ENCODE results near the gene TMPRSS6.

Gene TMPRSS6

DNA sequence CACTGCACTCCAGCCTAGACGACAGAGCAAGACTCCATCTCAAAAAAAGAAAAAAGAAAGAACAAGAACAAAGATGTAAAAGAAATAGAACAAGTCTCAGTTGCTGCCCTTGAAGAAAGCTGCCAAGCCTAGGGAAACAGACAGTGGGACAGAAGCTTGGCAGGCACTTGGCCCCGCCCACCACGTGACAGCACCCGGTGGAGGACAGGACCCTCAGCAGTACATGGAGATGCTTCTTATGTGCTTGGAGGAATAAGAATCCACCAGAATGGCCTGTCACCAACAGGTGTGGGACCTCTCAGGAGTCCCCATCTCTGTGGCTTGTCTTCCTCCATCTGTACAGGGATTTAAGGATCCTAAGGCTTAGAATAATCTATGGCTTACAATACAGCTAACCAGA lies 7.6 kb upstream of the TMPRSS6 start:
- DNase-seq (ENCODE audit: low read depth): no peak

DNA sequence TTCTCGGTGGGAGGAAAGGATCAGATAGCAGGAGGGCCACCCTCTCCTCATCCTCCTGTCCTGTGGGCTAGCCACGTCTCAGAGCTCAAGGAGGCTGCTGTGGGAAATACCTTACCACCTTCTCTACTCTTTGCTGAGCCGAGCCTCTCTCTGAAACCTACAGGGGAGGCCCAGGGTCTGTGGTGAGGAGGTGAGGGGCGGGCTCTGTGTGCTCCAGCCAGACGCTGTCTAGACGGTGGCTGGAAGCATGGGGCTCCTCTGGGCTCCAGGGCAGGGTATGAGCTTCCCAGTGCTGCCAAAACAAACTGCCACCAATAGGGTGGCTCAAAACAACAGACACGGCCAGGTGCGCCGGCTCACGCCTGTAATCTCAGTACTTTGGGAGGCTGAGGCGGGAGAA lies 5.5 kb upstream of the TMPRSS6 start:
- no peak for DNase-seq (ENCODE audit: low read depth)

DNA sequence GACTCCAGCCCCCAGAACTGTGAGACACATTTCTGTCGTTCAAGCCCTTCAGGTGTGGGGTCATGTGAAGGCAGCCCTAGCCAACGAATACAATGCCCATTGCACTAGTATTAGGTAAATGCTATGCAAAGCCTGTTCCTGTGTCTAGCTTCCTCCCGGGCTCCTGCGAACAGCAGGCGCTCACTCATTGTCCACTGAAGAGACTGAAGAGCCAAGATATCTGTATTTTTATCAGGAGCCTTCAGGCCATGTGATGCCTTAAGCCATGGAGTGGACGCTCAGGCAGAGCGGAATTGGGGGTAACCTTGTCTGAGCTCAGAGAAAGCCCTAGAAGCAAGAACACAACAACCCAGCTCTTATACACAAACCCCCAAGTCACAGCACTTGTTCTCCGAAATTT lies 4.2 kb upstream of the TMPRSS6 start:
- DNase-seq (ENCODE audit: low read depth): no peak

DNA sequence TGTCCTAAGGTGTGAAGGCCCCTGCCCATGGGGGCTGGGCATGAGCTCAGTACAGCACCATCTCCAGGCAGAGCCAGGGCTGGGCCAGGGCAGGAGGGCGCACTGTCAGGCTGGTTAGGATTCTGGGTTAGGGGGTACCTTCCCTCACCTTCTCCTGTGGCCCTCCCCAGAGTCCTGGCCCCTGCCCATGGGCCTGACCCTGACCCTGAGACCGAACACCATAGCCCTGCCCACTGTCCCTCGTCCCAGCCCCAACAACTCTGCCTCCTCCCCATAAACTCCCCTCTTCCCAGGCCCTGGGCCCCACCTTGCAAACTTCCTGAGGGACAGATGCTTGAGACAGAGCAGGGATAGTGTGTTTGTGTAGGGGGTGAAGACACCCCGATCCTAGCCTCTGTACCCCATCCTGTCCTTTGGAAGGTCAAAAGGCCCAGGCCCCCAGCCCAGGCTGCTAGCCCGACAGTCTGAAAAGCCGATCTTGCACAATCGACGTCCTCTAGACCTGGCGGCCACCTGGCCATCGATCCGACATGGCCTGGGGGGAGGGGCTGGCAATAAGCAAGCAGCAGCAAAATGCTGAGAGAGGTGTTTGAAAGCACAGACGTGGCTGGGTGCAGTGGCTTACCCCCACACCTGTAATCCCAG lies 2.7 kb upstream of the TMPRSS6 start:
- DNase-seq (ENCODE audit: low read depth): no peak

DNA sequence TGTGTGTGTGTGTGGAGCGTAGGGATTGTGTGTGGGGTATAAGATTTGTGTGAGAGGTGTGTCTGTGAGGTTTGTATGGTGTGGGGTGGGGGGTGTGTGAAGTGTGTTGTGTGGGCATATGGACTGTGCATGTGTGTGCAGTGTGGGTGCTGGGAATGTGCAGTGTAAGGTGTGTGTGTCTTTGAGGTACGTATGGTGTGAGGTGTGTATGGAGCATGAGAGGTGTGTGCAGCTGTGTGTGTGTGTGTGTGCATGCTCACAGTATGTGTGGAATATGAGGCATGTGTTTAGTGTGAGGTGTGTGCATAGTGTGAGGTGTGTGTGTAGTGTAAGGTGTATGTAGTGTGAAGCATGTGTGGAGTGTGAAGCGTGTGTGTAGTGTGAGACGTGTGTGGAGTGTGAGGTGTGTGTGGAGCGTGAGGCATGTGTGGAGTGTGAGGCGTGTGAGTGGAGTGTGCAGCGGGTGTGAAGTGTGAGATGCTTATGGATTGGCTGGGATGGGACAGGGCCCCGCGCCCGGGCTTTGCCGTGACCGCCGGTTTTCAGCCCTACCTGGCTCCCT lies 1.7 kb upstream of the TMPRSS6 start:
- DNase-seq (ENCODE audit: low read depth): no peak

DNA sequence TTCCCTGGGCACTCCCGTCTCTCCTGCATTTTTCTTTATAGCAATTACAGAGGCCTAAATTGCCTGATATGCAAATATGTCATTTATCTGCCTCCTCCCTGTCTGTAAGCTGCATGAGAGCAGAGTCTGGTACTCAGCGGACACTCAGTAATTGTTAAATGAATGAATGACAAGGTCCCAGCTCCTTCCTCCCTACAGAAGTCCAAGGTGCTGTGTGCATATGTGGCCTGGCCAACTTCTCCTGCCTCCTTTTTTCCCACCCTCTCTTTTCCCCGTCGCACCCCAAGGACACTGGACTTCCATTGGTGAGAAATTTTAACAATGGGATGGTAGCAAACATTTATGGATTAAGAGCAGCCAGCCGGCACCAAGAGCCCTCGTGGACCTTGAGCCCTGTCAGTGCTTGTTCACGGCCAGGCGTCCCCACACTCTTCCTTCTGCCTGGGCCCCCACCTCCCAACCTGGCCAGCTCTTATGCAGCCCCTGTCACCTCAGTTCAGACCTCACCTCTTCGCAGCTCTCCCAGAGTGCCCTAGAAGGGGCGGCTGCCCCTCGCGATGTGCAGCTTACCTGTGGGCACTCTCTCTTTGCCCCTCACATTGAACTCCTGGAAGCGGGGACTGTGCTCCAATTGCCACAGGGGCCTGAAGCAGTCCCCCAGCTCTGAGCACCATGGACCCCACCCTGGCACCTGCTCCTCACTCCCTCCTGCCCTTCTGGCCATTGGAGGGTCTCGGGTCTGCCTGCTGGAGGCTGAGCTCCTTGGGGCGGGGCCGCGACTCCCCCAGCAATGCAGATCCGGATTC lies 1.5 kb downstream of the TMPRSS6 start:
- DNase-seq (ENCODE audit: low read depth): no peak

DNA sequence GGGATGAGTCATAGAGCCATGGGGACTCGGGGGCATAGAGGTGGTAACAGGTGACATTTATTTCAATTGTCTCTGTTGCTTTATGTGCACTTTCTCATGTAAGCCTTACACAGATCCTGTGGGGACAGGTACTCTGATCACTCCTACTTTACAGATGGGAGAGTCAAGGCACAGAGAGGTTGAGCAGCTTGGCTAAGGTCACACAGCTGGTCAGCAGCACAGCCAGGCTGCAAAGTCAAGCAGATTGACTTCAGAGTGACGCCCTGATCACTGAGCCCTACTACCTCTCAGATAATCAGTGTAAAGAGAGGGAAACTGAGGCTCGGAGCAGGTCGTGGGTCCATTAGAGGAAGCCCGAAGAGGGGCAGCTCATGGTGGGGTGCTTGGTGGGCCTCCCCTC lies 3.5 kb downstream of the TMPRSS6 start:
- DNase-seq (ENCODE audit: low read depth): no peak

DNA sequence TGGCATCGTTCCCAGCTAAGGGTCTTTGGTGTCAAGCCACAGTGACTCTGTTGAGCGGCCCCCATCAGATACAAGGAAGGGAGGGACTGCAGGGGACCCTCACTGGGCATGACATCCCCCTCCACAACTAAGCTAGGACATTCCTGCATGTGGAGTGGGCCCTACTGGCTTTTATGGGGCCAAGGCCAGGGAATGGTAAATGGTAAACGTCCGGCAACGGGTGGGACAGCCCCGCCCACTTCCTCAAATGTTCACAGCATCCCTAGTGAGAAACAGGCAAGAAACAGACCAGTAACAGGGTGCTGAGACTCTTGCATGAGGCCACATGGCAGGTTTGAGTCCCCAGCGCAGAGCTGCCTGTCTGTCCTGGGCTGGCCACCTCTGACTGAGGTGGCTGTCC lies 4.4 kb downstream of the TMPRSS6 start:
- DNase-seq (ENCODE audit: low read depth): no peak

DNA sequence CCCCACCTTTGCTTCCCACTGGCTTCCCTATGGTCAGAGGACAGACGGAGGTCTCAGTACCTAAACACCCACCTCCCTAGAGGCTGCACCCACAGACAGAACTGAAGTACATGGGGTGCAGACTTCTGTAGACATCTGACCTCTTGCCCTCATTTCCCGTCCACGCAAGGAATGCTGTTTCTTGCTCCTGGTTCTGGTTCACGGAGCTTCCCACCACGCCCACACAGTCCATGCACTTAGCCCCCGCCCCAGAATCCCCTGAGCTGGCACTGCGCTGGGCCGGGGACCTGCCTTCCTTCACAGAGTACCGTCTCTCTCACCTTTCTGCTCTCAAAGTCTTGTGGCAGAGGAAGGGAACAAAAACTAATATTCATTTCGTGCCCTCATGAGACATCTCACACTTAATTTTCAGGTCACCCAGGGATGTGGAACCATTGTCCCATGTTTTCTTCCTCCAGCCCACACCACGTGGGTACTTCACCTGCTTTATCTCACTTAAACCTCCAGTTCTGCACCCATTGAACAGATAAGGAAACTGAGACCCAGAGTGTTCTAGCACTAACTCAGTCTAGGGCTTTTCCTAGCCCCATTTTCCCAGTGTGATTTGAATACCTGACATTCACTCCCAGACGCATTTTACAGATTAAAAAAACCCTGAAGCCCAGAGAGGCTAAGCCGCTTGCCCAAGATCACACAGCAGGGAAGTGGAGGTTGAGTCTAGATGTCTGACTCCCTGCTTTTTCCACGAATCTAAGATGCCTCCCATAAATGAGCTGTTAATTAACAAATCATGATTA lies 5.7 kb downstream of the TMPRSS6 start:
- no peak for DNase-seq (ENCODE audit: low read depth)

DNA sequence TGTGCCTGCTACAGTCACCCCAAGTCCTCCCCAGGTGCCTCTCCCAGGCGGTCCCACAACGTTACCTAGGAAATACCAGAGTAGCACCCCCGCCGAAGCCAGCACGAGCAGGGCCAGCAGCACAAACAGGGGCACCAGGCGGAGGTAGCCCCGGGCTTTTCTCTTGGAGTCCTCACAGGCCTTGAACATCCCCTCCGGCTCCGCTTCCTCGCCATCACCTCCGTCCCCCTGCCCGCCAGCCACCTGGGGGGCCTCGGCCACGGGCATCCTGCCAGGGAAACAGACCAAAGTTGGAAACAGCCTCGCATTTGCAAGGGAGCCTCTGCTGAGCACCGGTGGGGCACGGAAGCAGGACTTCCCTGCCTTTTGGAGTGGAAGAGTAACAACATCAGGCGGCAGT lies 6.4 kb downstream of the TMPRSS6 start:
- DNase-seq (ENCODE audit: low read depth): no peak

DNA sequence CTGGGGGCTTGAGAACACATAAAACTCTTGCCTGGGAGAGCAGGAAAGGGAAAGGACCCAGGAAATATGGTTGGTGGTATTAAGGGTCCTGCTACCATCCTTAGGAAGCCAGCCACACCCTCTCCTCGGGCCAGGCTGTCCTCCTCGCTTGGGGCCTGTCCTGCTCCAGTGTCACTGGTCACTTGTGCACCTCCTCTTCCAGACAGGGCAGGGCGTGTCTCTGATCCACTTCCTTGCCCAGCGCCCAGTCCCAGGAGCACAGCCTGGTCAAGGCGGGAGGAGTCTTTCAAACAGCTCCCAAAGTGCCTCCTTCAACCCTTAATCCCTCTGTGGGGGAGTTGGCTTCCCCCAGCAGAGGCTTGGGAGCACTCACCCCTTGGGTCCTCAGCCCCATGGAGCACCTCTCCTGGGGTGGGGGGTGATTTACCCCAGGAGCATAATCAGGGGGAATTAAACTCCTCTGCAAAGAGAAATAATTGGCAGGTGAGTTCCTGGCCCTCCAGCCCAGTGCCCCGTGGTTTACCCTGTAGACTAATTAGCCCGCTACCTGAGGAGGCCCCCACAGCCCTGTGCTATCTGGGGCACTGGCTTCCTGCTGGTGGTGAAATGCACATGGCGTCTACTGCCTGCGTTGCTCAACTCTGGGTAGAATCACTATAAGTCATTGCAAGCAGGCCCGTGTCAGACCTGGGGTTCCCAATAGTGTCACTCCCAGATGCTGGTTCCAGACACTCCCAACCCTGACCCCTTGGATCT lies 8.0 kb downstream of the TMPRSS6 start:
- DNase-seq (ENCODE audit: low read depth): no peak

DNA sequence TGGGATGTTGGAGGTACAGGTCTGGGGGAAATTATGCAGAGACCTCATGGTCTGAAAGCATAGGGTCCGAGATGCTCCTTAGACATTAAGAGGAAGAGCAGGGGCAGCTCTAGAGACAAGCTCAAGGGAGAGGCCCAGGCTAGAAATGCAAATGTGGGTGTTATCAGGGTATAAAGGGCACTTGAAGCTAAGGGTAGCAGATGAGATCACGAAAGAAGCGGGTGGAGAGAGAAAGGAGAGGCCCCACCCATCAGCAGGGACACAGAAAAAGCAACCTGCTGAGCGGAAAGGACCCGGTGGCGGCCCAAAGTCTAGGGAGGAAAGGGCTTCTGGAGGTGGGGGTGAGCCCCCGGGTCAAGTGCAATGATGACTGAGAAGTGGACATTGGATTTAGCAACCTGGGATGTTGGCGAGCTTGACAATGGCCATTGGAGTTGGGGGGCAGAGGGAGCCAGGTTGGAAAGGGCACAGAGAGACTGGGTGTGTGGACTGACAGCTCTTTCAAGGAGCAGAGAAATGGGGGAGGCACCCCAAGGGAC lies 8.9 kb downstream of the TMPRSS6 start:
- DNase-seq (ENCODE audit: low read depth): no peak

DNA sequence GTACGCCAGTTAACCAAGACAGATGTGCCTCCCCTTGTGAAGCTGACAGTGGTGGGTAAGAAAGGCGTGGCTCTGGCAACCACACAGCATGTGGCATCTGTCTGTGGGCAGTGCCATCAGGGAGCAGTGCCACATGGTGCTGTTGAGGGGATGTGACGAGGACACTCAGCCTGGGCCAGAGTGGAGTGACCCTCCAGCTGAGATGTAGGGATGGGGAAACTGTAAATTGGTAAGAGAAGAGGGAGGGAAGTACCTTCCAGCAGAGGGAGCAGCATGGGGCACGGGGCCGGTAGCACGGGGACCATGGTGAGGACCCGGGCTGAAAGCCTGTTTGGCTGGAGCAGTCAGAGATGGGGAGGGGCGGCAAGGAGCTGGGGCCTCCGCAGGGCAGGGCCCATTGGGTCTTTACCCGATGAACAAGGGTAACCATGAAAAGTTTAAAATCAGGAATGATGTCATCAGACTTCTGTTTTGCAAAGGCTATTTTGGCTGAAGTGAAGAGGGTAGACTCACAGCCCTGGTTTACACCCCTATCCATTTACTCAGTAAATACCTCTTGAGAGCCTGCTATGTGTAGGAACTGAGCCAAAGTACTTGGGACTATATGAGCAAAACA lies 10.4 kb downstream of the TMPRSS6 start:
- no peak for DNase-seq (ENCODE audit: low read depth)

DNA sequence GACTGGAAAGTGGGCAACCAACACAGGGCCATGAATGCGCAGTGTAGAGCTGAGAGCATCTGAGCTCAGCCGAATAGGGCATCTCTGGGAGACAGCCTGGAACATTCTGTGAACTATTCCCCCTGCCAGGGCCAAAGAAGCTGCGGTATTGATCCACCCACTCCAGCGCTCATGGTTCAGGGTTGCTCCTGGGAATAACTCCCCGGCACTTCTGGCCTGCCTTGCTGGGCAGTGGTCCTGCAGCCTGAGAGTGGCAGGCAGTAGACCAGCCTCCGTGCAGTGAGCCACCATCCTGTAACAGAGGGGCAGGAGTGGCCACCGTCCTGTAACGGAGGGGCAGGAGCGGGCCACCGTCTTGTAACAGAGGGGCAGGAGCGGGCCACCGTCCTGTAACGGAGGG lies 12.2 kb downstream of the TMPRSS6 start:
- DNase-seq (ENCODE audit: low read depth): no peak

DNA sequence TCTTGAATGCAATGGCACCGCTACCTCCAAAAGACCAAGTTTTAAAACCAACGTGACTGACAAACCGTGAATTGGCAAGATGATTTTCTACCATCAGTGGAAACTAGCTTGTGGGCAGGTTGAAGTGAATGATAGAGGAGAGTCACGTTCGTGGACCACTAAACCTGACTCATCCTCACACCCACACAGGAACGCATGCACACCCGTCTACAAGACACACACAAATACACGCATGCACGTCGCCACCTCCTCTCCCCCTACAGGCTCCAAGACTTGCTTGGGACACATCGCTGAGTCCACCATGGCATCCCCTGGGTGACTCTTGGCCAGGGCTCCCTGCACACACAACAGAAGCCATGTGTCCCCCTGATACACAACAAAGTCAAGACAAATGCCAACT lies 14.4 kb downstream of the TMPRSS6 start:
- peak; percentile 41 for DNase-seq (ENCODE audit: low read depth)

DNA sequence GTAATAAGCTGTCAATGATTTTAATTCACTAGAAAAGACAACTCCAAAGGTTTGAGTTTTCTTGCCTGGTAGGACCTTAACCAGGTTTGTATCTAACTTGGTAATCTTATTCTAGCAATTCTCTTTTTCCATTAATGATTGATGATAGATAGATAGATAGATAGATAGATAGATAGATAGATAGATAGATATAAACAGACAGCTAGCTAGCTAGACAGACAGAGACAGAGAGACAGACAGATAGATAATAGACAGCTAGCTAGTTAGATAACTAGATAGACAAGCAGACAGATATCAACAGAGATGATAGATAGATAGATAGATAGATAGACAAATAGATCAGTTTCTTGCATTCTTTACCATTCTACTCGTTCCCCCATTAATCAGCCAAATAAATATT lies 15.3 kb downstream of the TMPRSS6 start:
- DNase-seq (ENCODE audit: low read depth): no peak

DNA sequence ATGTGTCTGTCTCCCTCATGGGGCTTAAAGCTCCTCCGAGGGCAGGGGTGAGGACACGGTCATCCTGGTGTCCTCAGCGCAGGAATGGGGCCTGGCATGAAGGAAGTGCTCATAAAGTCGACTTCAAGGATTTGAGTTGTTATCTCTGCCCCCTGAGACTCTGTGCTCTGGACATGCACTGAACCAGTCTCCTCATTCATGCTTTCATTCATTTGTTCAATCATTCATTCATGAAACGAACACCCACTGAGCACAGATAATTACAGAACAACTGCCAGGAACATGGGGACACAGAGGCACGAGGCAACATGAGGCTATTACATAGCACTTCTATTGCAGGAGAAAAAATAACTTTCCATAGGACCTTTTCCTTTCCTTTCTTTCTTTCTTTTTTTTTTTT lies 16.5 kb downstream of the TMPRSS6 start:
- no peak for DNase-seq (ENCODE audit: low read depth)

DNA sequence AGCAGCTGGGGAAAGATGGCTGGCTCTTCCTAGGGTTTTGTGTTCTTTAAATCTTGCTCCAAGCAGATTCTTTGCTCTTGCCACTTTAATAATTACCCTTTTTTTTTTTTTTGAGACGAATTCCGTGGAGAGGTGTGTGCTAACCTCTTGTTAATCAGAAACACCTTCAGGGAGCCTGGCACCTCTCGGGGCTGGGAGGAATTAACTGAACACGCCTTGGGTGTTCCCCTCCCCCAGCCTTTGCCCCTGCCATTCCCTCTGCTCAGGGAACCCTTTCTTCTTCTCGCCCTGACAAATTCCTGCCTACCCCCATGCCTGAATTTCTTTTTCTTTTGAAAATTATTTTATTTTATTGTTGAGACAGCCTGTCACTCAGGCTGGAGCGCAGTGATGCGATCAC lies 17.5 kb downstream of the TMPRSS6 start:
- no peak for DNase-seq (ENCODE audit: low read depth)

DNA sequence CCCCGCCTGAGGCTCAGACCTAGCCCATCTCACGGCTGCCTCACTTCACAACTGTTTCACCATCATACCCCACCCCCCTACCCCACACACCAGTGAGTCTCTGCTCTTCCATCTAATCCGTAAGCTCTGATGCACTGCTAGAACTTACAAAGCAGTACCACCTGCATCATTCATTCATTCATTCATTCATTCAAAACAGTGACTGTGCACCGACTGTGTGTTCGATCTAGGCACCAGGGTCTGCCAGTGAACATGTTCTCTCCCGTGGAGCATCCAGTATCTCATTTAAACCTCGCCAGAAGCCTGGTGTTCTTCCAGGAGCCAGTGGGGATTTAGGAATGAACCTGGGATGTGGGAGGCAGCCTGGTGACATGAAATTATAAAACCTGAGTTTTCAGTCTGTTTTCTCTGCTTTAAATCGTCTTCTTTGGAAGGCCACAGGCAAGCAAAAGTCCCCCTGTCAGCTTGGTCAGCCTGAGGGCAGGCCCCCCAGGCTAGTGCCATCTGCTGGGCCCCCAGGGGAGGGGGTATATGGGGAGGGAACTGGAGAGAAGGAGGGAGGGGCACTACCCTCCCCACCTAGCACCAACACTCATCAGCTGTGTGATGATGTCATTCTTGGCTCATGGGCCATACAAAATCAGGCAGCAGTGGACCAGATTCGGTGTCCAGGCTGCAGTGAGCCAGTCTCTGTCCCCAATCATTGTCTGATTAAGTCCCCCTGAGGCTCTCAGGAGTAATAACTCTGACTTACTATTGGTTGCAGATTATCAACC lies 18.4 kb downstream of the TMPRSS6 start:
- DNase-seq (ENCODE audit: low read depth): no peak

DNA sequence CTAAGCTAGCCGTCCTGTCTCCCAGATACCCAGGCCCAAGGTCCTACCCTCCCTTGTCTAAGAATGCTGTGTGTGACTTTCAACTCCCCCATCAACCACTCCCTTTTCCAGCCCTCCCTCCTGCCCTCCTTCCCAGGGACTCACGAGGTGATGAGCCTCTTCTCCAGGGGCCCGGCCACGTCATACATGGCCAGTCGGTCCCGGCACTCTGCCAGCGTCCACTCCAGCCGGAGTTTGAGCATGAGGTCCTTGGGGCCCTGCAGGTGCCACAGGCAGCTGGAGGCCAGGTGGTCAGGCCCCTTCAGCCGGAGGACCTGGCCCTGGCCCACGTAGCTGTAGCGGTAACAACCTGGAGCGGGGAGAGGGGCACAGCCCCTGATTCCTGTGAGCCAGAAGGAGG lies 20.1 kb downstream of the TMPRSS6 start:
- no peak for DNase-seq (ENCODE audit: low read depth)

Data from activated gamma-delta T cell treated with anti-CD3 and anti-CD28 coated beads, Interleukin-2, amount 50 U/mL, for 16 hours (primary cell).